Measurements from ENCODE around the gene RMND1. TPM values are rescaled to one million over a fixed set of nuclear protein-coding genes. Genes with fewer than 3 reads are reported as not detected.

Gene RMND1
- total RNA-seq, 1 experiment from 2014 or later: 19.3 TPM

DNA sequence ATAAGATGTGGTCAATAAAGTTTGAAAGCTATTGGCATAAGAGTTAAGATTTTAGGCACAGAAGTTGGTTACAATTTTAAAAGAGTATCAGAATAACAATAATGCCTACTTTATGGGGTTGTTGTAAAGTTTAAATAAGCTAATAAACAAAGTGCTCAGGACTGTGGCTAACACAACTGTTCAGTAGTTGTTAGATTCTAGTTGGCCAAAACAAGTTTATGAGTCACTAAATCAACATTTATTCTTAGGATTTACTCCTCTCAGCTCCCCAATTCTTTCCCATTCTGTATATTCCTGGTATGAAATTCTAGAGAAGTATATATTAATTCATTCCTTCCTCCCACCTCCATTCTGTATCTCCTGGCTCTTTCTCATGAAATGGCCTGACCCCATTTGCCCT, 14.5 kb downstream of the RMND1 start:
- Histone ChIP-seq H4K20me1 (ENCODE audit: insufficient read depth) (peaks cover 11% of the 10 kb centered on the region; the same call in 1 of the 2 replicates), H3K4me1 (replicated peaks; ENCODE audit: insufficient read depth) (peaks cover 13% of the 10 kb centered on the region), H2AFZ (no peak overlapping the region), H3K36me3 (ENCODE audit: low read depth) (no peaks in the 10 kb centered on the region; the same call in 1 of the 2 replicates), H3F3A (ENCODE audit: insufficient read depth, low read depth) (peaks cover 8% of the 10 kb centered on the region; the same call in 1 of the 2 replicates), H3K27ac (peak overlapping the region; percentile 23), H3K4me3 (no peak overlapping the region), H3K9me3 (ENCODE audit: insufficient read depth, low read depth) (no peaks in the 10 kb centered on the region), H3K9me2 (ENCODE audit: insufficient read depth) (no peaks in the 10 kb centered on the region), H3K27me3 (ENCODE audit: insufficient read depth, low read depth) (no peaks in the 10 kb centered on the region), H3K79me2 (ENCODE audit: low read depth) (peaks cover 23% of the 10 kb centered on the region; the same call in 1 of the 2 replicates), H3K4me2 (peak overlapping the region; percentile 12; the same call in 1 of the 2 replicates)
- intact Hi-C loops (cut with micrococcal nuclease; ENCODE audit: unreplicated experiment): no loop called here
- peak in 1 of 2 experiments; percentile 44 for DNase-seq
- BruUV-seq (replicated peaks): no TSS peak
- CTCF ChIA-PET: no interaction called here
- TF ChIP-seq, protein P1, sequence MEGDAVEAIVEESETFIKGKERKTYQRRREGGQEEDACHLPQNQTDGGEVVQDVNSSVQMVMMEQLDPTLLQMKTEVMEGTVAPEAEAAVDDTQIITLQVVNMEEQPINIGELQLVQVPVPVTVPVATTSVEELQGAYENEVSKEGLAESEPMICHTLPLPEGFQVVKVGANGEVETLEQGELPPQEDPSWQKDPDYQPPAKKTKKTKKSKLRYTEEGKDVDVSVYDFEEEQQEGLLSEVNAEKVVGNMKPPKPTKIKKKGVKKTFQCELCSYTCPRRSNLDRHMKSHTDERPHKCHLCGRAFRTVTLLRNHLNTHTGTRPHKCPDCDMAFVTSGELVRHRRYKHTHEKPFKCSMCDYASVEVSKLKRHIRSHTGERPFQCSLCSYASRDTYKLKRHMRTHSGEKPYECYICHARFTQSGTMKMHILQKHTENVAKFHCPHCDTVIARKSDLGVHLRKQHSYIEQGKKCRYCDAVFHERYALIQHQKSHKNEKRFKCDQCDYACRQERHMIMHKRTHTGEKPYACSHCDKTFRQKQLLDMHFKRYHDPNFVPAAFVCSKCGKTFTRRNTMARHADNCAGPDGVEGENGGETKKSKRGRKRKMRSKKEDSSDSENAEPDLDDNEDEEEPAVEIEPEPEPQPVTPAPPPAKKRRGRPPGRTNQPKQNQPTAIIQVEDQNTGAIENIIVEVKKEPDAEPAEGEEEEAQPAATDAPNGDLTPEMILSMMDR (conservative IDR thresholded peaks at IDR 0.05): no peak
- TF ChIP-seq EZH2 (IDR thresholded peaks at IDR 0.05; ENCODE audit: low read depth): no peak
- POLR2A ChIA-PET (ENCODE audit: unreplicated experiment): no interaction called here

DNA sequence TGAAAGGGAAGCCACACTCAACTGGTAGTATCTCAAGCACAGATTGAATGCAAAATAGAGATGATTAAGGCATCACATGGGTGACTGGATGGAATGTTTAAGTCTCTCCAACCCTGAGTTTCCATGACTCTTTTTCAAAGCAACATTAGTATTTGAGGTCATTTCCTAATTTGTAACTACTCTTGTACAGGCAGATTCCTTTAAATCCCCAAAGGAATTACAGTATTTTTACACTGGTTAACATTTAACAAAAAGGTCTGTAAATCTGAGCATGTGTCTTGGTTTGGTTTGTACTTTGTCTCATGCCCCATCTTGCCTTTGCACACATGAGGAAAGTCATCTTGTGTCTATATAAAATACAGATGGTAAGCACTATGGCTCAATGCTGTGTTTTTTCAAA, 15.1 kb downstream of the RMND1 start:
- H3K4me3 ChIP-seq: no peak overlapping the region
- BruUV-seq (replicated peaks): no TSS peak
- TF ChIP-seq, protein P1 (conservative IDR thresholded peaks at IDR 0.05): no peak
- no peak for TF ChIP-seq EZH2 (IDR thresholded peaks at IDR 0.05; ENCODE audit: low read depth)
- peaks cover 23% of the 10 kb centered on the region; the same call in 1 of the 2 replicates for H3K79me2 ChIP-seq (ENCODE audit: low read depth)
- H3K9me3 ChIP-seq (ENCODE audit: insufficient read depth, low read depth): no peaks in the 10 kb centered on the region
- no peaks in the 10 kb centered on the region; the same call in 1 of the 2 replicates for H3K36me3 ChIP-seq (ENCODE audit: low read depth)
- H3K9me2 ChIP-seq (ENCODE audit: insufficient read depth): no peaks in the 10 kb centered on the region
- H3K4me2 ChIP-seq: no peak overlapping the region
- ChIA-PET POLR2A (ENCODE audit: unreplicated experiment) (interaction anchor here (0.6 to 0.7 kb wide), 2 partner anchors 37 to 86 kb away, joined by 4 to 7 read pairs; no protein-coding TSS in a partner anchor), CTCF (no interaction called here)
- H3K27ac ChIP-seq: no peak overlapping the region; the same call in 1 of the 2 replicates
- peaks cover 8% of the 10 kb centered on the region; the same call in 1 of the 2 replicates for H3F3A ChIP-seq (ENCODE audit: insufficient read depth, low read depth)
- DNase-seq: no peak
- intact Hi-C loops (cut with micrococcal nuclease; ENCODE audit: unreplicated experiment): no loop called here
- peaks cover 13% of the 10 kb centered on the region for H3K4me1 ChIP-seq (replicated peaks; ENCODE audit: insufficient read depth)
- peaks cover 11% of the 10 kb centered on the region; the same call in 1 of the 2 replicates for H4K20me1 ChIP-seq (ENCODE audit: insufficient read depth)
- no peaks in the 10 kb centered on the region for H3K27me3 ChIP-seq (ENCODE audit: insufficient read depth, low read depth)
- H2AFZ ChIP-seq: no peak overlapping the region

DNA sequence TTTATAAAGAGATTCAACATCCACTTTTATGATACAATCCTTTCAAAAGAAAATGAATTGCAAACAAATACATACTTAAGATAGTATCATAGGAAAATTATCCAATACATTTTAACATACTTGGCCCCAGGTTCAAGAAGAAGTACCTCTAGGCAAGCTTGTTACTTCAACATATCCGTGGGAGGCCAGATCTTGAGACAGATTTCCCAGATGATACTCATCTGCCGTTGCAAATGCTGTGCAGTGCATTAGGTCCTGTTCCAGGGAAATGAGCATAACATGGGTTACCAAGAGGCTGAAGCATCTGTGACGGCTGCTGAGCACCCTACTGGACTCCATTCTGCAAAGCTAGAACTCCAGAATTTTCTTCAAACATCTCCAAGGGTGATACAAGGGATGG, 15.6 kb downstream of the RMND1 start:
- Histone ChIP-seq H3K4me1 (replicated peaks; ENCODE audit: insufficient read depth) (peaks cover 13% of the 10 kb centered on the region), H3F3A (ENCODE audit: insufficient read depth, low read depth) (peaks cover 8% of the 10 kb centered on the region), H2AFZ (no peak overlapping the region), H3K79me2 (ENCODE audit: low read depth) (peaks cover 19% of the 10 kb centered on the region; the same call in 1 of the 2 replicates), H3K27me3 (ENCODE audit: insufficient read depth, low read depth) (no peaks in the 10 kb centered on the region), H3K27ac (no peak overlapping the region), H3K4me2 (no peak overlapping the region), H3K36me3 (ENCODE audit: low read depth) (peaks cover 2% of the 10 kb centered on the region; the same call in 1 of the 2 replicates), H3K9me2 (ENCODE audit: insufficient read depth) (no peaks in the 10 kb centered on the region), H3K4me3 (no peak overlapping the region), H3K9me3 (ENCODE audit: insufficient read depth, low read depth) (no peaks in the 10 kb centered on the region), H4K20me1 (ENCODE audit: insufficient read depth) (peaks cover 11% of the 10 kb centered on the region; the same call in 1 of the 2 replicates)
- CTCF ChIA-PET: no interaction called here
- DNase-seq: no peak
- BruUV-seq (replicated peaks): no TSS peak
- intact Hi-C loops (cut with micrococcal nuclease; ENCODE audit: unreplicated experiment): no loop called here
- POLR2A ChIA-PET (ENCODE audit: unreplicated experiment): interaction anchor here (0.7 kb wide), 1 partner anchor 37 kb away, joined by 4 read pairs; no protein-coding TSS in a partner anchor
- TF ChIP-seq, protein P1 (conservative IDR thresholded peaks at IDR 0.05): no peak
- no peak for TF ChIP-seq EZH2 (IDR thresholded peaks at IDR 0.05; ENCODE audit: low read depth)

Data from PC-9 (cell line).